GM19240 (cell line): ENCODE measurements around the gene CUL4A.
"Not testable (repeated sequence)": the region's sequence is repeated elsewhere in the genome, so short reads cannot be mapped to it uniquely, and the experiment has no call there.

ENCODE experiments used
- DNase-seq: peaks from one replicate; pipeline ENCODE4 v3.0.0; 2011; ENCODE audit warnings: low spot score; ENCODE audit not compliant: insufficient read length

CUL4A gene

GRCh38 chr13:113233101-113233500, 23.7 kb downstream of the CUL4A start:
- DNase-seq, result no peak

- DNase-seq, result no peak
These were observed 29.1 kb downstream of the CUL4A start for GRCh38 chr13:113238536-113238935.

- DNase-seq, result no peak
These were observed 29.9 kb downstream of the CUL4A start for GRCh38 chr13:113239357-113239756.

- no peak for DNase-seq
These were observed 30.6 kb downstream of the CUL4A start for GRCh38 chr13:113239986-113240385.

GRCh38 chr13:113241623-113242022, 32.2 kb downstream of the CUL4A start:
- DNase-seq, result not testable (repeated sequence)

GRCh38 chr13:113243847-113244246, 34.4 kb downstream of the CUL4A start:
- DNase-seq, result no peak

GRCh38 chr13:113245849-113246796, 36.7 kb downstream of the CUL4A start:
- DNase-seq, result no peak

GRCh38 chr13:113252516-113253095, 43.2 kb downstream of the CUL4A start:
- DNase-seq, result no peak

GRCh38 chr13:113257908-113258307, 48.5 kb downstream of the CUL4A start:
- not testable (repeated sequence) for DNase-seq

GRCh38 chr13:113258321-113259054, 49.1 kb downstream of the CUL4A start:
- no peak for DNase-seq

GRCh38 chr13:113260996-113261395, 51.6 kb downstream of the CUL4A start:
- no peak for DNase-seq

- not testable (repeated sequence) for DNase-seq
These were observed 53.6 kb downstream of the CUL4A start for GRCh38 chr13:113263016-113263415.

- no peak for DNase-seq
These were observed 58.4 kb downstream of the CUL4A start for GRCh38 chr13:113267642-113268405.

GRCh38 chr13:113272031-113272430, 62.6 kb downstream of the CUL4A start:
- DNase-seq, result no peak

GRCh38 chr13:113272701-113273181, 63.3 kb downstream of the CUL4A start:
- DNase-seq, result no peak

- no peak for DNase-seq
These were observed 63.9 kb downstream of the CUL4A start for GRCh38 chr13:113273321-113273720.

- no peak for DNase-seq
These were observed 64.6 kb downstream of the CUL4A start for GRCh38 chr13:113273851-113274590.

GRCh38 chr13:113274721-113275120, 65.3 kb downstream of the CUL4A start:
- DNase-seq, result no peak

GRCh38 chr13:113275387-113275786, 66.0 kb downstream of the CUL4A start:
- no peak for DNase-seq

- no peak for DNase-seq
These were observed 70.7 kb downstream of the CUL4A start for GRCh38 chr13:113280126-113280525.
